Measurements from ENCODE around the gene TAF6L. TPM values are rescaled to one million over a fixed set of nuclear protein-coding genes. Genes with fewer than 3 reads are reported as not detected.
A peak's percentile ranks its signal among the peaks of the same experiment; 100 is the strongest.

Gene TAF6L
- total and polyA plus RNA-seq, 2 of the 8 experiments (the other 6 are each of a cell fraction or from before 2014, with no cell fraction given) = 24.8 to 31.9 TPM

- TF ChIP-seq CHD7 (IDR thresholded peaks at IDR 0.05; ENCODE audit: insufficient replicate concordance, low read length) (no peak), POU5F1 (IDR thresholded peaks at IDR 0.05; ENCODE audit: low read depth, low read length) (no peak), TAF7 (optimal IDR thresholded peaks at IDR 0.05; ENCODE audit: borderline replicate concordance, low read depth, low read length) (no peak), SIX5 (IDR thresholded peaks at IDR 0.05; ENCODE audit: low read depth, low read length) (no peak), ZNF274 (IDR thresholded peaks at IDR 0.05; ENCODE audit: borderline replicate concordance, extremely low read depth, low read length) (no peak), CTBP2 (IDR thresholded peaks at IDR 0.05; ENCODE audit: borderline replicate concordance, insufficient read depth, insufficient read length, low read length) (peak; percentile 48), CBX5 (IDR thresholded peaks at IDR 0.05; ENCODE audit: low read depth, low read length) (no peak), SUZ12 (IDR thresholded peaks at IDR 0.05; ENCODE audit: low read length) (no peak)
- TF ChIP-seq, protein P1, sequence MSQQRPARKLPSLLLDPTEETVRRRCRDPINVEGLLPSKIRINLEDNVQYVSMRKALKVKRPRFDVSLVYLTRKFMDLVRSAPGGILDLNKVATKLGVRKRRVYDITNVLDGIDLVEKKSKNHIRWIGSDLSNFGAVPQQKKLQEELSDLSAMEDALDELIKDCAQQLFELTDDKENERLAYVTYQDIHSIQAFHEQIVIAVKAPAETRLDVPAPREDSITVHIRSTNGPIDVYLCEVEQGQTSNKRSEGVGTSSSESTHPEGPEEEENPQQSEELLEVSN (IDR thresholded peaks at IDR 0.05) = no peak
These were observed 17.2 kb upstream of the TAF6L start, which contains the start of gene ZBTB3 (continued) for GRCh38 chr11:62753736-62754603.

All from H1 (cell line).